Measurements from ENCODE around the gene TPPP.

GRCh38 chr5:612498-613424 lies 80.4 kb downstream of the TPPP start:
- TF ChIP-seq JUND (CRISPR knock-in tag; IDR thresholded peaks at IDR 0.05) = no peak
- TF ChIP-seq ZBTB49 (CRISPR knock-in tag; IDR thresholded peaks at IDR 0.05; ENCODE audit: borderline replicate concordance) = no peak
- TF ChIP-seq SMC3 (IDR thresholded peaks at IDR 0.05; ENCODE audit: low read length) = no peak
- no peak for TF ChIP-seq MIER3 (CRISPR knock-in tag; IDR thresholded peaks at IDR 0.05; ENCODE audit: borderline replicate concordance)
- TF ChIP-seq RBM22 (optimal IDR thresholded peaks at IDR 0.05; ENCODE audit: low read length) = no peak
- TF ChIP-seq POLR2A (IDR thresholded peaks at IDR 0.05; ENCODE audit: insufficient read depth in 1 of 2, low read depth in 2 of 2, low read length in 2 of 2) = no peak
- TF ChIP-seq CTCF (CRISPR knock-in tag; IDR thresholded peaks at IDR 0.05) = no peak
- TF ChIP-seq ZNF18 (CRISPR knock-in tag; IDR thresholded peaks at IDR 0.05; ENCODE audit: insufficient replicate concordance) = no peak
- no peak for TF ChIP-seq RXRA (CRISPR knock-in tag; IDR thresholded peaks at IDR 0.05)
- TF ChIP-seq, protein P1, sequence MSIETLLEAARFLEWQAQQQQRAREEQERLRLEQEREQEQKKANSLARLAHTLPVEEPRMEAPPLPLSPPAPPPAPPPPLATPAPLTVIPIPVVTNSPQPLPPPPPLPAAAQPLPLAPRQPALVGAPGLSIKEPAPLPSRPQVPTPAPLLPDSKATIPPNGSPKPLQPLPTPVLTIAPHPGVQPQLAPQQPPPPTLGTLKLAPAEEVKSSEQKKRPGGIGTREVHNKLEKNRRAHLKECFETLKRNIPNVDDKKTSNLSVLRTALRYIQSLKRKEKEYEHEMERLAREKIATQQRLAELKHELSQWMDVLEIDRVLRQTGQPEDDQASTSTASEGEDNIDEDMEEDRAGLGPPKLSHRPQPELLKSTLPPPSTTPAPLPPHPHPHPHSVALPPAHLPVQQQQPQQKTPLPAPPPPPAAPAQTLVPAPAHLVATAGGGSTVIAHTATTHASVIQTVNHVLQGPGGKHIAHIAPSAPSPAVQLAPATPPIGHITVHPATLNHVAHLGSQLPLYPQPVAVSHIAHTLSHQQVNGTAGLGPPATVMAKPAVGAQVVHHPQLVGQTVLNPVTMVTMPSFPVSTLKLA (IDR thresholded peaks at IDR 0.05) = no peak
- TF ChIP-seq, protein P2, sequence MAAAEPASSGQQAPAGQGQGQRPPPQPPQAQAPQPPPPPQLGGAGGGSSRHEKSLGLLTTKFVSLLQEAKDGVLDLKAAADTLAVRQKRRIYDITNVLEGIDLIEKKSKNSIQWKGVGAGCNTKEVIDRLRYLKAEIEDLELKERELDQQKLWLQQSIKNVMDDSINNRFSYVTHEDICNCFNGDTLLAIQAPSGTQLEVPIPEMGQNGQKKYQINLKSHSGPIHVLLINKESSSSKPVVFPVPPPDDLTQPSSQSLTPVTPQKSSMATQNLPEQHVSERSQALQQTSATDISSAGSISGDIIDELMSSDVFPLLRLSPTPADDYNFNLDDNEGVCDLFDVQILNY (CRISPR knock-in tag; conservative IDR thresholded peaks at IDR 0.05) = no peak
- TF ChIP-seq, protein P3, sequence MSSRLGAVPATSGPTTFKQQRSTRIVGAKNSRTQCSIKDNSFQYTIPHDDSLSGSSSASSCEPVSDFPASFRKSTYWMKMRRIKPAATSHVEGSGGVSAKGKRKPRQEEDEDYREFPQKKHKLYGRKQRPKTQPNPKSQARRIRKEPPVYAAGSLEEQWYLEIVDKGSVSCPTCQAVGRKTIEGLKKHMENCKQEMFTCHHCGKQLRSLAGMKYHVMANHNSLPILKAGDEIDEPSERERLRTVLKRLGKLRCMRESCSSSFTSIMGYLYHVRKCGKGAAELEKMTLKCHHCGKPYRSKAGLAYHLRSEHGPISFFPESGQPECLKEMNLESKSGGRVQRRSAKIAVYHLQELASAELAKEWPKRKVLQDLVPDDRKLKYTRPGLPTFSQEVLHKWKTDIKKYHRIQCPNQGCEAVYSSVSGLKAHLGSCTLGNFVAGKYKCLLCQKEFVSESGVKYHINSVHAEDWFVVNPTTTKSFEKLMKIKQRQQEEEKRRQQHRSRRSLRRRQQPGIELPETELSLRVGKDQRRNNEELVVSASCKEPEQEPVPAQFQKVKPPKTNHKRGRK (CRISPR knock-in tag; IDR thresholded peaks at IDR 0.05) = no peak
- TF ChIP-seq ZFP1 (CRISPR knock-in tag; IDR thresholded peaks at IDR 0.05) = no peak
- no peak for TF ChIP-seq SSRP1 (CRISPR knock-in tag; IDR thresholded peaks at IDR 0.05)

All from HepG2 (cell line).